Stomach (tissue), 9 donors: Measurements from ENCODE around the gene GABBR2. TPM values are rescaled to one million over a fixed set of nuclear protein-coding genes. Genes with fewer than 3 reads are reported as not detected.

ENCODE experiments used
- DNase-seq, 2 donors: peaks; one replicate each; pipeline versions ENCODE4 v3.0.0 to v3.0.0-alpha.2; 2013 to 2019
- H3K27ac ChIP-seq, 5 donors: fragments of 200-600 bp in 4 of 5; sonication (generic) in 4 of 5; one replicate each; pipeline ENCODE4 v1.5.1; 2013 to 2019; ENCODE audit warnings: mild to moderate bottlenecking in 1 of 5, moderate library complexity in 1 of 5
- H3K27me3 ChIP-seq, 3 donors: fragments of 200-600 bp; sonication (generic); one replicate each; pipeline ENCODE4 v1.5.1; 2017 to 2019; ENCODE audit warnings: mixed run types in 1 of 3
- H3K36me3 ChIP-seq, 4 donors: fragments of 200-600 bp; sonication (generic); 1 replicate in 3 of 4; 2 replicates in 1 of 4; pipeline ENCODE4 v1.5.1; 2016 to 2019
- H3K4me1 ChIP-seq, 4 donors: fragments of 200-600 bp; sonication (generic); one replicate each; pipeline ENCODE4 v1.5.1; 2016 to 2019
- H3K4me3 ChIP-seq, 4 donors: fragments of 200-600 bp; sonication (generic) in 3 of 4; one replicate each; pipeline ENCODE4 v1.5.1; 2016 to 2019; ENCODE audit warnings: mild to moderate bottlenecking in 1 of 4
- H3K9me3 ChIP-seq, 4 donors: fragments of 200-600 bp; sonication (generic); one replicate each; pipeline ENCODE4 v1.5.1; 2016 to 2019
- CTCF ChIP-seq, 7 experiments: fragments of 450-650 bp in 4 of 7; fragments of 200-600 bp in 3 of 7; sonication (generic) in 3 of 7; IDR thresholded peaks; one replicate each; pipeline ENCODE4 v1.5.1; 2016 to 2019; ENCODE audit warnings: antibody characterized with exemption in 7 of 7, control low read depth in 2 of 7, mild to moderate bottlenecking in 1 of 7
- EP300 ChIP-seq: sonication (generic); formaldehyde crosslinking; IDR thresholded peaks from one replicate; pipeline ENCODE4 v1.6.1; 2017; ENCODE audit warnings: antibody characterized with exemption
- POLR2A ChIP-seq, 4 donors: fragments of 450-650 bp; IDR thresholded peaks; one replicate each; pipeline ENCODE4 v1.6.1; 2016; ENCODE audit warnings: antibody characterized with exemption in 4 of 4, control low read depth in 2 of 4, mild to moderate bottlenecking in 1 of 4, moderate library complexity in 1 of 4
- POLR2AphosphoS5 ChIP-seq, 3 donors: sonication (generic); formaldehyde crosslinking; IDR thresholded peaks; one replicate each; pipeline ENCODE4 v1.6.1; 2016; ENCODE audit warnings: antibody characterized with exemption in 3 of 3
- WGBS, 5 donors: extraction: QIAGEN DNeasy Blood & Tissue Kit in 3 of 5; methylation state at CpG; one replicate each; pipeline versions ENCODE4 v1.1.5 to v1.1.7; 2013 to 2018; 5-methylcytosine and 5-hydroxymethylcytosine counted together
- intact Hi-C: fragments of 100-400 bp; cut with DNase I; formaldehyde crosslinking; loops from one replicate; pipeline ENCODE4 v1.15.1; 2023; ENCODE audit warnings: low total_unique reads
- polyA plus RNA-seq, 3 donors: library from polyadenylated mRNA; stranded (reverse); fragments of 200-250 nt; gene quantifications; one replicate each; pipeline ENCODE4 v1.2.3, GENCODE V29; 2013
- total RNA-seq, 5 donors: library from RNA; depleted of rRNA; stranded (reverse); fragments of >200 nt; gene quantifications; one replicate each; pipeline versions ENCODE4 v1.1.0 to v1.2.3, GENCODE V29; 2014 to 2016
- donor health status: healthy with polysubstance abuse.
- donor health status: Bipolar disorder and iron deficiency.
- donor health status: healthy.

GABBR2 gene
- total and polyA plus RNA-seq, 8 donors: 0.06 to 0.55 (median 0.08) TPM; not detected in 5

- Histone ChIP-seq H3K9me3 (no peaks in the 10 kb centered on the region), H3K36me3 (no peaks in the 10 kb centered on the region), H3K27me3 (peaks cover 0 to 7% (median 0%) of the 10 kb centered on the region in 3 donors), H3K27ac (no peak overlapping the region), H3K4me1 (no peaks in the 10 kb centered on the region), H3K4me3 (no peak overlapping the region)
- DNase-seq: no peak
- intact Hi-C loops: no loop called here
- TF ChIP-seq CTCF (IDR thresholded peaks at IDR 0.05) (no peak), EP300 (no peak), POLR2A (IDR thresholded peaks at IDR 0.05) (no peak), POLR2AphosphoS5 (IDR thresholded peaks at IDR 0.05) (no peak)
- WGBS, 5 donors: 76 to 93% (median 87%) methylated on average over 3 of the region's 3 CpGs
Measured at GRCh38 chr9:98652302-98652701, 56.4 kb downstream of the GABBR2 start.

GRCh38 chr9:98647236-98647635 lies 61.5 kb downstream of the GABBR2 start:
- WGBS, 5 donors: 89 to 93% (median 90%) methylated on average over 10 of the region's 10 CpGs
- peaks cover 0 to 1% (median 0%) of the 10 kb centered on the region in 3 donors for H3K27me3 ChIP-seq
- intact Hi-C loops: no loop called here
- H3K4me3 ChIP-seq: no peak overlapping the region
- TF ChIP-seq POLR2AphosphoS5 (IDR thresholded peaks at IDR 0.05) (no peak), CTCF (IDR thresholded peaks at IDR 0.05) (no peak), EP300 (no peak), POLR2A (IDR thresholded peaks at IDR 0.05) (no peak)
- H3K4me1 ChIP-seq: no peaks in the 10 kb centered on the region
- no peaks in the 10 kb centered on the region for H3K9me3 ChIP-seq
- DNase-seq: no peak
- H3K27ac ChIP-seq: no peak overlapping the region
- H3K36me3 ChIP-seq: no peaks in the 10 kb centered on the region

GRCh38 chr9:98644011-98644410 lies 64.7 kb downstream of the GABBR2 start:
- DNase-seq: no peak
- H3K27ac ChIP-seq: no peak overlapping the region
- no peak overlapping the region for H3K4me3 ChIP-seq
- intact Hi-C loops: no loop called here
- H3K27me3 ChIP-seq: no peaks in the 10 kb centered on the region
- WGBS, 5 donors: 88 to 94% (median 90%) methylated on average over 4 of the region's 4 CpGs
- no peaks in the 10 kb centered on the region for H3K9me3 ChIP-seq
- no peaks in the 10 kb centered on the region for H3K4me1 ChIP-seq
- TF ChIP-seq CTCF (IDR thresholded peaks at IDR 0.05): no peak
- no peak for TF ChIP-seq EP300
- no peak for TF ChIP-seq POLR2AphosphoS5 (IDR thresholded peaks at IDR 0.05)
- TF ChIP-seq POLR2A (IDR thresholded peaks at IDR 0.05): no peak
- H3K36me3 ChIP-seq: no peaks in the 10 kb centered on the region

- Histone ChIP-seq H3K4me1 (no peaks in the 10 kb centered on the region), H3K27ac (no peak overlapping the region), H3K4me3 (no peak overlapping the region), H3K36me3 (no peaks in the 10 kb centered on the region), H3K9me3 (no peaks in the 10 kb centered on the region), H3K27me3 (no peaks in the 10 kb centered on the region)
- TF ChIP-seq POLR2AphosphoS5 (IDR thresholded peaks at IDR 0.05) (no peak), POLR2A (IDR thresholded peaks at IDR 0.05) (no peak), EP300 (no peak), CTCF (IDR thresholded peaks at IDR 0.05) (no peak)
- intact Hi-C loops: no loop called here
- DNase-seq: no peak
- WGBS, 5 donors: 63 to 78% (median 76%) methylated on average over 10 of the region's 10 CpGs
Measured at GRCh38 chr9:98642661-98643312, 65.9 kb downstream of the GABBR2 start.
